K562 (cell line): ENCODE results near the gene NIPAL3. TPM values are rescaled to one million over a fixed set of nuclear protein-coding genes. Genes with fewer than 3 reads are reported as not detected.

Source experiments
- CHD7 ChIP-seq: fragments of 200-600 bp; sonication (generic); IDR thresholded peaks from one replicate; pipeline ENCODE4 v1.6.1; 2012; ENCODE audit warnings: mild to moderate bottlenecking, low read depth, low read length, inconsistent platforms
- DMBX1 ChIP-seq: fragments of 250-450 bp; sonication (Bioruptor Pico); IDR thresholded peaks from 2 replicates; pipeline ENCODE4 v1.8.0; 2022; ENCODE audit warnings: inconsistent platforms, mild to moderate bottlenecking, moderate library complexity, borderline replicate concordance
- HNRNPUL1 ChIP-seq: fragments of 200-400 bp; formaldehyde crosslinking; IDR thresholded peaks from 2 replicates; pipeline ENCODE4 v1.6.1; 2017; ENCODE audit warnings: low read length
- ZNF398 ChIP-seq: fragments of 250-450 bp; sonication (Bioruptor Pico); IDR thresholded peaks from 2 replicates; pipeline ENCODE4 v1.8.0; 2021; ENCODE audit warnings: moderate library complexity, mild to moderate bottlenecking, inconsistent platforms
- polyA plus RNA-seq, 8 experiments: library from polyadenylated mRNA; depleted of rRNA in 4 of 8; stranded (reverse) in 5 of 8; unstranded in 3 of 8; fragments of >200 nt; fragmentation: Nextera tagmentation in 2 of 8; fragmentation: Illumina TruSeq in 1 of 8; extraction: Ambion mirVana in 2 of 8; extraction: Trizol in 1 of 8; gene quantifications; 2 replicates each; pipeline versions ENCODE4 v1.2.1 to v1.2.3, GENCODE V29; 2011 to 2014; ENCODE audit warnings: inconsistent platforms in 1 of 8, missing spikeins in 1 of 8
- total RNA-seq, 7 experiments: library from RNA; depleted of rRNA in 6 of 7; stranded (reverse); fragments of >200 nt in 6 of 7; fragmentation: Illumina TruSeq in 2 of 7; extraction: Trizol in 2 of 7; gene quantifications; 2 replicates each; pipeline versions ENCODE4 v1.2.1 to v1.2.3, GENCODE V29; 2011 to 2021; ENCODE audit warnings: low replicate concordance in 1 of 7
- TF ChIP-seq, protein P1 (sequence below), 2 experiments: IDR thresholded peaks; 2 replicates each; pipeline ENCODE4 v1.6.1; 2012; ENCODE audit warnings: improper control_type of control experiment in 2 of 2, low read depth in 2 of 2, low read length in 2 of 2, borderline replicate concordance in 1 of 2
- TF ChIP-seq, protein P2 (sequence below), 3 experiments: fragments of 200-800 bp in 1 of 3; fragments of 250-450 bp in 1 of 3; fragments of 450-650 bp in 1 of 3; sonication (Bioruptor Pico) in 1 of 3; sonication (Bioruptor generic) in 1 of 3; formaldehyde crosslinking in 1 of 3; IDR thresholded peaks; 2 replicates each; pipeline versions ENCODE4 v1.6.1 to v1.8.0; 2016 to 2022; ENCODE audit warnings: mild to moderate bottlenecking in 2 of 3, missing genetic modification characterization in 2 of 3, missing compliant biosample characterization in 1 of 3, moderate library complexity in 1 of 3

The NIPAL3 gene
- total and polyA plus RNA-seq, 9 of the 15 experiments (the other 6 are each of a cell fraction or from before 2014, with no cell fraction given): 10.5 to 26.3 (median 16.0) TPM

DNA sequence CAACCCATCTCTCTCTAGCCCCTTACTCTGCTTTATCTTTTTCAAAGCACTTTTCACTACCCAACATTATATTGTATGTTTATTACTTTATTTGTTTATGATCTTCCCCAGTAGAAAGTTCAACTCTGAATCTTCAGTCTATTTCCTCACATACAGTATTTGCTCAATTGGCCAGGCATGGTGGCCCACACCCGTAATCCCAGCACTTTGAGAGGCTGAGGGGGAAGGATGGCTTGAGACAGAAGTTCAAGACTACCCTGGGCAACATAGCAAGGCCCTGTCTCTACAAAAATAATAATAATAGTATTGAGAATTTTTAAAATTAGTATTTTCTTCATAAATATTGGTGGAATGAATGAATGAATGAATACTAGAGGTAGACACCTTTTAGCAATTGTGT is 3.2 kb upstream of the NIPAL3 start (continued):
- TF ChIP-seq CHD7 (no peak), ZNF398 (CRISPR knock-in tag) (no peak), HNRNPUL1 (no peak), DMBX1 (CRISPR knock-in tag) (no peak)
- TF ChIP-seq, protein P1, sequence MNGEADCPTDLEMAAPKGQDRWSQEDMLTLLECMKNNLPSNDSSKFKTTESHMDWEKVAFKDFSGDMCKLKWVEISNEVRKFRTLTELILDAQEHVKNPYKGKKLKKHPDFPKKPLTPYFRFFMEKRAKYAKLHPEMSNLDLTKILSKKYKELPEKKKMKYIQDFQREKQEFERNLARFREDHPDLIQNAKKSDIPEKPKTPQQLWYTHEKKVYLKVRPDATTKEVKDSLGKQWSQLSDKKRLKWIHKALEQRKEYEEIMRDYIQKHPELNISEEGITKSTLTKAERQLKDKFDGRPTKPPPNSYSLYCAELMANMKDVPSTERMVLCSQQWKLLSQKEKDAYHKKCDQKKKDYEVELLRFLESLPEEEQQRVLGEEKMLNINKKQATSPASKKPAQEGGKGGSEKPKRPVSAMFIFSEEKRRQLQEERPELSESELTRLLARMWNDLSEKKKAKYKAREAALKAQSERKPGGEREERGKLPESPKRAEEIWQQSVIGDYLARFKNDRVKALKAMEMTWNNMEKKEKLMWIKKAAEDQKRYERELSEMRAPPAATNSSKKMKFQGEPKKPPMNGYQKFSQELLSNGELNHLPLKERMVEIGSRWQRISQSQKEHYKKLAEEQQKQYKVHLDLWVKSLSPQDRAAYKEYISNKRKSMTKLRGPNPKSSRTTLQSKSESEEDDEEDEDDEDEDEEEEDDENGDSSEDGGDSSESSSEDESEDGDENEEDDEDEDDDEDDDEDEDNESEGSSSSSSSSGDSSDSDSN (IDR thresholded peaks at IDR 0.05; ENCODE audit: borderline replicate concordance in 1 of 2, low read depth in 2 of 2, low read length in 2 of 2): no peak
- TF ChIP-seq, protein P2, sequence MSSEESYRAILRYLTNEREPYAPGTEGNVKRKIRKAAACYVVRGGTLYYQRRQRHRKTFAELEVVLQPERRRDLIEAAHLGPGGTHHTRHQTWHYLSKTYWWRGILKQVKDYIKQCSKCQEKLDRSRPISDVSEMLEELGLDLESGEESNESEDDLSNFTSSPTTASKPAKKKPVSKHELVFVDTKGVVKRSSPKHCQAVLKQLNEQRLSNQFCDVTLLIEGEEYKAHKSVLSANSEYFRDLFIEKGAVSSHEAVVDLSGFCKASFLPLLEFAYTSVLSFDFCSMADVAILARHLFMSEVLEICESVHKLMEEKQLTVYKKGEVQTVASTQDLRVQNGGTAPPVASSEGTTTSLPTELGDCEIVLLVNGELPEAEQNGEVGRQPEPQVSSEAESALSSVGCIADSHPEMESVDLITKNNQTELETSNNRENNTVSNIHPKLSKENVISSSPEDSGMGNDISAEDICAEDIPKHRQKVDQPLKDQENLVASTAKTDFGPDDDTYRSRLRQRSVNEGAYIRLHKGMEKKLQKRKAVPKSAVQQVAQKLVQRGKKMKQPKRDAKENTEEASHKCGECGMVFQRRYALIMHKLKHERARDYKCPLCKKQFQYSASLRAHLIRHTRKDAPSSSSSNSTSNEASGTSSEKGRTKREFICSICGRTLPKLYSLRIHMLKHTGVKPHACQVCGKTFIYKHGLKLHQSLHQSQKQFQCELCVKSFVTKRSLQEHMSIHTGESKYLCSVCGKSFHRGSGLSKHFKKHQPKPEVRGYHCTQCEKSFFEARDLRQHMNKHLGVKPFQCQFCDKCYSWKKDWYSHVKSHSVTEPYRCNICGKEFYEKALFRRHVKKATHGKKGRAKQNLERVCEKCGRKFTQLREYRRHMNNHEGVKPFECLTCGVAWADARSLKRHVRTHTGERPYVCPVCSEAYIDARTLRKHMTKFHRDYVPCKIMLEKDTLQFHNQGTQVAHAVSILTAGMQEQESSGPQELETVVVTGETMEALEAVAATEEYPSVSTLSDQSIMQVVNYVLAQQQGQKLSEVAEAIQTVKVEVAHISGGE (CRISPR knock-in tag; IDR thresholded peaks at IDR 0.05): 0 out of 6 replicates have a peak, but pooled peaks of 1 of the 3 experiments have one; percentile 35
